HUES6 (cell line): Measurements from ENCODE around the gene OSBPL9.
A peak's percentile ranks its signal among the peaks of the same experiment; 100 is the strongest.

Experiments
- H3K27ac ChIP-seq: 2 replicates; pipeline ENCODE4 v1.7.0; 2013; ENCODE audit warnings: low read depth, mild to moderate bottlenecking, low read length, inconsistent platforms
- H3K27me3 ChIP-seq: 2 replicates; pipeline ENCODE4 v1.6.1; 2013; ENCODE audit warnings: low read length; ENCODE audit not compliant: control insufficient read depth, insufficient read depth
- H3K36me3 ChIP-seq: 2 replicates; pipeline ENCODE4 v1.6.1; 2013; ENCODE audit warnings: low read length; ENCODE audit not compliant: control insufficient read depth, insufficient read depth
- H3K4me1 ChIP-seq: 2 replicates; pipeline ENCODE4 v1.6.1; 2013; ENCODE audit warnings: low read length; ENCODE audit not compliant: control insufficient read depth, insufficient read depth
- H3K4me3 ChIP-seq: 2 replicates; pipeline ENCODE4 v1.5.1; 2013; ENCODE audit warnings: low read depth, low read length
- H3K9ac ChIP-seq: one replicate; pipeline ENCODE4 v1.6.1; 2013; ENCODE audit warnings: mild to moderate bottlenecking, low read length
- H3K9me3 ChIP-seq: 2 replicates; pipeline ENCODE4 v1.6.1; 2013; ENCODE audit warnings: low read depth, low read length; ENCODE audit not compliant: control insufficient read depth, insufficient read depth

OSBPL9 gene, protein sequence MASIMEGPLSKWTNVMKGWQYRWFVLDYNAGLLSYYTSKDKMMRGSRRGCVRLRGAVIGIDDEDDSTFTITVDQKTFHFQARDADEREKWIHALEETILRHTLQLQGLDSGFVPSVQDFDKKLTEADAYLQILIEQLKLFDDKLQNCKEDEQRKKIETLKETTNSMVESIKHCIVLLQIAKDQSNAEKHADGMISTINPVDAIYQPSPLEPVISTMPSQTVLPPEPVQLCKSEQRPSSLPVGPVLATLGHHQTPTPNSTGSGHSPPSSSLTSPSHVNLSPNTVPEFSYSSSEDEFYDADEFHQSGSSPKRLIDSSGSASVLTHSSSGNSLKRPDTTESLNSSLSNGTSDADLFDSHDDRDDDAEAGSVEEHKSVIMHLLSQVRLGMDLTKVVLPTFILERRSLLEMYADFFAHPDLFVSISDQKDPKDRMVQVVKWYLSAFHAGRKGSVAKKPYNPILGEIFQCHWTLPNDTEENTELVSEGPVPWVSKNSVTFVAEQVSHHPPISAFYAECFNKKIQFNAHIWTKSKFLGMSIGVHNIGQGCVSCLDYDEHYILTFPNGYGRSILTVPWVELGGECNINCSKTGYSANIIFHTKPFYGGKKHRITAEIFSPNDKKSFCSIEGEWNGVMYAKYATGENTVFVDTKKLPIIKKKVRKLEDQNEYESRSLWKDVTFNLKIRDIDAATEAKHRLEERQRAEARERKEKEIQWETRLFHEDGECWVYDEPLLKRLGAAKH

DNA sequence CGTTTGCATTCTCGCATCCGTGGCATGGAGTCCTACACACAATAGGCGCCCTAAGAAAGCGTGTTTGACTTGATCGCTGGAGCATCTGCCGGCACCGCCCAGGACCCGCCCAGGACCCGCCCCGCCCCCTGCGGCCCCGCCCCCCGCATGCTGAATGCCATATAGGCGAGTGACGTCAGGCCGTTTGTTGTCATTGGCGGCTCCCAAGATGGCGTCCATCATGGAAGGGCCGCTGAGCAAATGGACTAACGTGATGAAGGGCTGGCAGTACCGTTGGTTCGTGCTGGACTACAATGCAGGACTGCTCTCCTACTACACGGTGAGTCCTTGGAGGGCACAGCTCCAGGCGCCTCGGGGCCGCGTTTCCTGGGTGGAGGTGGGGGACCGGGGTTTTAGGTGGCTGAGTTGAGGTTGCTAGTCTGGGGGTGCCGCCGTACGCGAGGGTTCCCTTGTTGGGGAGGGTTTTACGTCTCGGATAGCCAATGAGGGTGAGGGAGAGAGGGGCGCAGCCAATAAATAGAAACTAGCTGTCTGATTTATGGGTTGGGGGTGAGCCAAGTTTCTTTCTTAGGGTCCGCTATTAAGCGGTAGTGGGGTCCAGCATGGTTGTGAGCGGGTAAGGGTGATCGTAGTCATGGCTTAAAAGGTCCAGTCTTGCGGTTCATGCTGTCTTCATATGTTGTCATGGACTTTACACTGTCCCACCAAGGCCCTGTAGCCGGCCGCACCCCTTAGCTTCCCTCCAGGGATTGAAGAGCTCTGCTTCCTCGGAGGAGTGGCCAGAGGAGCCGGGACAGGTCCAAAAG, at the start of gene OSBPL9:
OSBPL9 (plus strand) TSS at position 190 of the 806 bp plus-strand sequence; CDS start at position 209, 19 bp downstream.
- Histone ChIP-seq H3K27me3 (no peaks in the 10 kb centered on the region), H3K9ac (peak within 1 kb of the TSS; percentile 90), H3K9me3 (no peaks in the 10 kb centered on the region), H3K4me3 (peak within 1 kb of the TSS; percentile 87), H3K36me3 (no peaks in the 10 kb centered on the region), H3K4me1 (peaks cover 22% of the 10 kb centered on the region; the same call in 1 of the 2 replicates), H3K27ac (peak within 1 kb of the TSS; percentile 27; the same call in 1 of the 2 replicates)

DNA sequence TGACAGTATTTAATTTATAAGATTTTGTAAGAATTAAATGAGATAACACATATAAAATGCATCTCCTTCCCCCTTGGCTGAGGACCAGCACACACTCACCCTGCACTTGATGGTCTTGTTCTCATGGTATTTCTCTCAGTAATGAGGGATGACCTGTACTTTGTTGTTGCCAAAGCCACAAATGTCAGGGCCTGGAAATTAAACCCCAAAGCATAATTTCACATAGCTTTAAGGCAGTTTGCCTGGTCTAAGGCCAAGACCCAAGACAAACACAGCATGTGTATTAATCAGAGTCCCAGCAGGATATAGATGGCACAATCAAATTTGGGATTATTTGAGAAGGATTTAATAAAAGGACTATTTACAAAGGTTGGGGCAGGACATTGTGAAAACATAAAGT, 49.2 kb upstream of the OSBPL9 start:
- H3K36me3 ChIP-seq = no peaks in the 10 kb centered on the region
- no peak overlapping the region for H3K27ac ChIP-seq
- no peak overlapping the region for H3K9ac ChIP-seq
- no peak overlapping the region for H3K4me3 ChIP-seq
- peaks cover 36% of the 10 kb centered on the region for H3K4me1 ChIP-seq
- no peaks in the 10 kb centered on the region for H3K27me3 ChIP-seq
- H3K9me3 ChIP-seq = no peaks in the 10 kb centered on the region

DNA sequence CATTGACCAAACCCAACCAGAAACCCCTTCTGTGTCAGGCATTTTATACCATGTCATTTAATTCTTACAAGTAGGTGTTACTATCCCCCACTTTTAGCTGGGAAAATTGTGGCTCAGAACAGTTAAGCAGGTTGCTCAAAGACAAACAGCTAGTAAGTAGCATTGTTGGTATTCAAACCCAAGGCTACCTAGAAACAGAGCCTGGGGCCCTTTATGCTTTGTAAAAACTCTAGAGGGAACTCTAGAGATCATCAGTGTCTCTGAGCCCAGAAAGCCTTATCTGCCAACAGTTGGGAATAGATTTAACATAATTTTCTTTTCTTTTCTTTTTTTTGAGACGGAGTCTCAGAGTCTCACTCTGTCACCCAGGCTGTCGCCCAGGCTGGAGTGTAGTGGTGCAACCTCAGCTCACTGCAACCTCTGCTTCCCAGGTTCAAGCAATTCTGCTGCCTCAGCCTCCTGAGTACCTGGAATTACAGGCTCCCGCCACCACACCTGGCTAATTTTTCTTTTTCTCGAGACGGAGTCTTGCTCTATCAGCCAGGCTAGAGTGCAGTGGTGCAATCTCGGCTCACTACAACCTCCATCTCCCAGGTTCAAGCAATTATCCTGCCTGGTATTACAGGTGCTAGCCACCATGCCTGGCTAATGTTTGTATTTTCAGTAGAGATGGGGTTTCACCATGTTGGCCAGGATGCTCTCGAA, 48.5 kb upstream of the OSBPL9 start:
- no peaks in the 10 kb centered on the region for H3K36me3 ChIP-seq
- no peaks in the 10 kb centered on the region for H3K27me3 ChIP-seq
- no peak overlapping the region for H3K9ac ChIP-seq
- H3K27ac ChIP-seq = peak overlapping the region; percentile 60; the same call in 1 of the 2 replicates
- H3K9me3 ChIP-seq = no peaks in the 10 kb centered on the region
- peaks cover 36% of the 10 kb centered on the region for H3K4me1 ChIP-seq
- no peak overlapping the region for H3K4me3 ChIP-seq

DNA sequence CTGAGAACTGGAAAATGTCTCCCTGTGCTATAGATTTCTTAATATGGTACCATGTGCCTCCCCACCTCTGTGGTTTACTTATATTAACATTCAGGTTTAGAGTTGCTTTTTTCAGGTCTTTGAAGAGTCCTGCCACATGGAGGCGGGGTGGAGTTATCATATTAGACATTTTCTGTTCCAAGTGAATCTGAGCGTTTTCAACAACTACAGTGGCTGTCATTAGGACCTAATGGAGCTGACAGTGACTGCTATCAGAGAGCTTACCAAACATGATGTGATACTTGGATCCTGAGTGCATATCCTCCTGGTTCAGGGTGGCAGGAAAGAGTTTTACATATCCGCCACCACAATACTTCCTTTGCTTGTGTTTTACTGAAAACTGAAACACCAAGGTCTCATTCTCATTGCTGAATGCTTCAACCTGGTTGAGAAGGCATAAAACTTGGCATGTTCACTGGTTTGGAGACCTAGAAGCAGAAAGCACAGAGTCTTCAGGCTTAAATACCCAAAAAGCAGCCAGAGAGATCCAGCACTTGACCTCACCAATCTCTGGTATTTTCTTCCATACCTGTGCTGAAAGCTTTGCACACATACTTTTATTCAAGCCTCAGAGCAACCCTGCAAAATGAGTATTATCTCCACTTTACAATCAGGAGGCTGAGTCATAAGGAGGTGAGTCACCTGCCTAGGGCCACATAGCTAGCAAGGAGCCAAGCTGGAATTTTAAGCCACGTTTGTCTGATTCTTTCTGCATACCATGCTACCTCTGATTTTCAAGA, 47.4 kb upstream of the OSBPL9 start:
- Histone ChIP-seq H3K4me3 (no peak overlapping the region), H3K27ac (peak overlapping the region; percentile 60)

DNA sequence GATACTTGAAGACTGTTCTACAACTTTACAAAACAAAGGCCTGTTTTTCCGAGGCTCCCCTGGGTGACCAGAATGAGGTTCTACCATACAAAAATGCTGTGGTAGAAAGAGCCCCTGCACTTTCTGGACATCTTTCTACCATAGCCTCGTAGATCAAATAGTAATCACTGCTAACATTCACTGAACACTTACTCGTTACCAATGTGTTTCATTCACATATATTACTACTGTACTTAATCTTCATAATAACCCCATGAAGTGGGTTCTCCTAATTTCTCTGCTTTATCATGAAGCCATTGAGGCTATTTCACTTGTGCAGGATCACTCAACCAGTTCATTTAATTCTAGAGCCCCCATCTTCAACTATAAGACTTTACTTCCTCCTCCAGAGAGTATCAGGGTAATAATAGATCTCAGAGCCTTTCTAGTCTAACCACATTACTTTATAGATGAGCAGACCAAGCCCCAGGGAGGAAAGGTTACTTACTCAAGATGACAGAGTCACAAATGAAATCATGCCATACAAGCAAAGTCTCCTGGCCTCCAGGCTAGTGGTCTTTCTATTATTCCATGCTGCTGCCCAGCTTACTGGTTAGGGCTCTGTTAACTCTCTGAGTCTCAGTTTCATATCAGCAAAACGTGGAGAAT, 46.7 kb upstream of the OSBPL9 start:
- Histone ChIP-seq H3K9ac (peak overlapping the region; percentile 22), H3K4me3 (no peak overlapping the region), H3K4me1 (peaks cover 25% of the 10 kb centered on the region)

More for the DNA sequence above, 47.4 kb upstream of the OSBPL9 start:
- peaks cover 32% of the 10 kb centered on the region for H3K4me1 ChIP-seq
- no peaks in the 10 kb centered on the region for H3K36me3 ChIP-seq
- H3K9me3 ChIP-seq = no peaks in the 10 kb centered on the region
- peak overlapping the region; percentile 44 for H3K9ac ChIP-seq
- no peaks in the 10 kb centered on the region for H3K27me3 ChIP-seq

DNA sequence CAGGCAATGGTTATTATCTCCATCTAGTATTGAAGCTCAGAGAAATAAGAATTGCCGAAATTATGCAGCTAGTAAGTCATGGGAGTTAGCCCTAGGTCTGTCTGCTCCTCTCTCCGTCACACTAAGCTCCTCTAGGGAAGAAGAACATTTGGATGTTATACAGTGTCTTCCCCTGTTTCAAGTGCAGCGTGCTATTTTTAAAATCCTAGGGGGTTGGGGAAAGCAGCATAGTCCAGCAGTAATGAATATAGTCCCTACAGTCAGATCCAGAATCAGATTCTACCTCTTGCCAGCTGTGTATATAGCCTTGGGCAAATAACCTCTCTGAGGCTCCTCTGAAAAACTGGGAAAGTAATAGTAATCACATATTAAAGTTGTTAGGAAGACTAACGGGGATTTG, 44.5 kb upstream of the OSBPL9 start:
- no peak overlapping the region for H3K27ac ChIP-seq
- no peaks in the 10 kb centered on the region for H3K36me3 ChIP-seq
- peaks cover 34% of the 10 kb centered on the region for H3K4me1 ChIP-seq
- no peaks in the 10 kb centered on the region for H3K27me3 ChIP-seq
- H3K9me3 ChIP-seq = no peaks in the 10 kb centered on the region
- no peak overlapping the region for H3K4me3 ChIP-seq
- no peak overlapping the region for H3K9ac ChIP-seq

More for the DNA sequence above, 46.7 kb upstream of the OSBPL9 start:
- H3K27ac ChIP-seq = peak overlapping the region; percentile 60; the same call in 1 of the 2 replicates
- H3K36me3 ChIP-seq = no peaks in the 10 kb centered on the region
- H3K27me3 ChIP-seq = no peaks in the 10 kb centered on the region
- H3K9me3 ChIP-seq = no peaks in the 10 kb centered on the region

DNA sequence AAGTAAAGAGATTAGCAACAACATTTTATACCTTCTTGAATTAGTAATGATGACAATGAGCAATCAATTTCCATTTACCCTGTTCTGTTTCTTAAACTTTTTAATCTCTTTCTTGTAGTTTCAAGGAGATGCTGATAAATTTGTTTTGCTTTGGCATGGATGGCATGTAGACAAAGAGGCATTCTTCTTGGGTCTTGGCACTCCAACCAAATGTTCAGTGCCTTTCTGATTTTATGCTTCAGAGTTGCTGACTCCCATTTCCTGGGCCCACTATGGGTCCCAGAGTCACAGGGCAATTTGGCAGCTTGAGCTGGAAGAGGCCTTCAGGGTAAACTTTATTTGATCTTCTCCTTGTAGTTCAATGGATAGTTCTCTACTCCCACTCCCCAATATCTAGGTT, 42.1 kb upstream of the OSBPL9 start:
- H3K27ac ChIP-seq = no peak overlapping the region
- no peaks in the 10 kb centered on the region for H3K9me3 ChIP-seq
- no peaks in the 10 kb centered on the region for H3K36me3 ChIP-seq
- no peak overlapping the region for H3K9ac ChIP-seq
- H3K4me3 ChIP-seq = no peak overlapping the region
- H3K4me1 ChIP-seq = peaks cover 17% of the 10 kb centered on the region
- H3K27me3 ChIP-seq = no peaks in the 10 kb centered on the region

DNA sequence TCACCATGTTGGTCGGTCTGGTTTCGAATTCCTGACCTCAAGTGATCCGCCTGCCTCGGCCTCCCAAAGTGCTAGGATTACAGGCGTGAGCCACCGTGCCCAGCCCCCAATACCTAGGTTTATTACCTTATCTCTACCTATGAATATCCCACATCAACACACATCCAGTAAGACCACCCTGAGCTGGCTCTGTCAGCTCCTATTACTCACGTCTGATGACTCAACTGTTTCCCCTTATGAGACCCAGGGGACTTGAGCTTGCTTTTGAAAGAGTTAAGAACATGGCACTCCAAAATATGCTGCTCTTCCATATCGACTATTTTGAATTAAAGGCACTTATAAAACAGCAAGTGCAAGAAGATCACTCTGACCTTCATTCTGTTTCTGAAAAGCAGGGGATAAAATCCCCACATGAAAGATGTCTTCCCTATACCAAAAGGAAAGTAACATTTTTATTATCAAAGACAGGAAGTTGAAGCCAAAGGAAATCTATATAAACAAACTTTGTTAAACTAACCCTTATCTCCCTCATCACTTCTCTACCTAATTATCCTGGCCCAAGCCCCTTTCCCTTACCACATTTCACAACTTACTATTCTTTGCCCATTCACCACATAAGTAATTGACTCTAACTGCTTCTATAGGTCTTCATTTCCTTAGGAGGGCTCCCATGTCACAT, 41.3 kb upstream of the OSBPL9 start:
- H3K9me3 ChIP-seq = no peaks in the 10 kb centered on the region
- no peaks in the 10 kb centered on the region for H3K36me3 ChIP-seq
- no peak overlapping the region for H3K27ac ChIP-seq
- peaks cover 9% of the 10 kb centered on the region; the same call in 1 of the 2 replicates for H3K4me1 ChIP-seq
- no peak overlapping the region for H3K9ac ChIP-seq
- no peaks in the 10 kb centered on the region for H3K27me3 ChIP-seq
- H3K4me3 ChIP-seq = no peak overlapping the region

DNA sequence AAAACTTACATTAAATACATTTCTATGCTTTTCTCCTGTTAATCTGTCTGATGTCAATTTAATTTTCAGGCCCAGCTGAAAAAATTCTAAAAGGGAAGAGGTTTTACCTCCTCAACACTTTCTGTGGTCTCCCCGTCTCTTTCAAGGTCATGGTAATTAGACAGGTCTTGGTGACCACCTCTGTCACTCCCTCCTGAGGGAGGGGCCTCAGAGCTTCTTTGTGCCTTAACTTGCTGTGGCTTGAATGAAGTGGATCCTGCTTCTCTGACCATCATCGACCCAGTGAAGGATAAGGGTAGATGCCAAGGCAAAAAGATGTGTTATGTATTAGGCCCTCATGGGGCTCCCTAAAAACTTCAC, 40.8 kb upstream of the OSBPL9 start:
- Histone ChIP-seq H3K9me3 (no peaks in the 10 kb centered on the region), H3K36me3 (no peaks in the 10 kb centered on the region), H3K9ac (no peak overlapping the region), H3K4me3 (no peak overlapping the region), H3K4me1 (peaks cover 9% of the 10 kb centered on the region; the same call in 1 of the 2 replicates), H3K27ac (no peak overlapping the region), H3K27me3 (no peaks in the 10 kb centered on the region)
